Measurements from ENCODE around the gene HMCES.

DNA sequence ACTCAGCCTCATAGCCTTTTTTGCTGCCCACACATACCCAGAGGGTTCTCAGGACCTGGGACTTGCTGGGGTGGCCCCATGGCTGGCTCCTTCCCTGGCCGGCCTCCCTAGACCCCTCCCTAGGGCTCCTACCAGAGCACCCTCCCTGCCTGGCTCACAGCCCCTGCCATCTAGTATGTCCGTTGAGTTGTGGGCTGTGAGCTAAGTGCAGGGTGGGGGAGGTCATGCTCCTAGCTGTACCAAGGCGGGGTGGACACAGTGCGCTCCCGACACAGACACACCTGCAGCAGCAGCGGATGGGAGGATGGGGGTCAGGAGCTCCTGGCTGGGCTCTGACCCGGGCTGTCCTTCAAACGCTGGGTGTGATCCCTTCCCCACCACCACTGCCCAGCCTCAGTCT is 41.6 kb downstream of the HMCES start:
- TF ChIP-seq, protein P1, sequence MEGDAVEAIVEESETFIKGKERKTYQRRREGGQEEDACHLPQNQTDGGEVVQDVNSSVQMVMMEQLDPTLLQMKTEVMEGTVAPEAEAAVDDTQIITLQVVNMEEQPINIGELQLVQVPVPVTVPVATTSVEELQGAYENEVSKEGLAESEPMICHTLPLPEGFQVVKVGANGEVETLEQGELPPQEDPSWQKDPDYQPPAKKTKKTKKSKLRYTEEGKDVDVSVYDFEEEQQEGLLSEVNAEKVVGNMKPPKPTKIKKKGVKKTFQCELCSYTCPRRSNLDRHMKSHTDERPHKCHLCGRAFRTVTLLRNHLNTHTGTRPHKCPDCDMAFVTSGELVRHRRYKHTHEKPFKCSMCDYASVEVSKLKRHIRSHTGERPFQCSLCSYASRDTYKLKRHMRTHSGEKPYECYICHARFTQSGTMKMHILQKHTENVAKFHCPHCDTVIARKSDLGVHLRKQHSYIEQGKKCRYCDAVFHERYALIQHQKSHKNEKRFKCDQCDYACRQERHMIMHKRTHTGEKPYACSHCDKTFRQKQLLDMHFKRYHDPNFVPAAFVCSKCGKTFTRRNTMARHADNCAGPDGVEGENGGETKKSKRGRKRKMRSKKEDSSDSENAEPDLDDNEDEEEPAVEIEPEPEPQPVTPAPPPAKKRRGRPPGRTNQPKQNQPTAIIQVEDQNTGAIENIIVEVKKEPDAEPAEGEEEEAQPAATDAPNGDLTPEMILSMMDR (IDR thresholded peaks at IDR 0.05): no peak
- TF ChIP-seq POLR2AphosphoS5 (IDR thresholded peaks at IDR 0.05): no peak
- no peak for TF ChIP-seq POLR2A (IDR thresholded peaks at IDR 0.05)
